GM21390 (cell line): ENCODE measurements around the gene THSD4.

Experiments used
- ATAC-seq: cut with Tn5 transposase; IDR thresholded peaks from one replicate; pipeline ENCODE4 v1.9.1; 2021; ENCODE audit not compliant: unreplicated experiment

Gene THSD4

DNA sequence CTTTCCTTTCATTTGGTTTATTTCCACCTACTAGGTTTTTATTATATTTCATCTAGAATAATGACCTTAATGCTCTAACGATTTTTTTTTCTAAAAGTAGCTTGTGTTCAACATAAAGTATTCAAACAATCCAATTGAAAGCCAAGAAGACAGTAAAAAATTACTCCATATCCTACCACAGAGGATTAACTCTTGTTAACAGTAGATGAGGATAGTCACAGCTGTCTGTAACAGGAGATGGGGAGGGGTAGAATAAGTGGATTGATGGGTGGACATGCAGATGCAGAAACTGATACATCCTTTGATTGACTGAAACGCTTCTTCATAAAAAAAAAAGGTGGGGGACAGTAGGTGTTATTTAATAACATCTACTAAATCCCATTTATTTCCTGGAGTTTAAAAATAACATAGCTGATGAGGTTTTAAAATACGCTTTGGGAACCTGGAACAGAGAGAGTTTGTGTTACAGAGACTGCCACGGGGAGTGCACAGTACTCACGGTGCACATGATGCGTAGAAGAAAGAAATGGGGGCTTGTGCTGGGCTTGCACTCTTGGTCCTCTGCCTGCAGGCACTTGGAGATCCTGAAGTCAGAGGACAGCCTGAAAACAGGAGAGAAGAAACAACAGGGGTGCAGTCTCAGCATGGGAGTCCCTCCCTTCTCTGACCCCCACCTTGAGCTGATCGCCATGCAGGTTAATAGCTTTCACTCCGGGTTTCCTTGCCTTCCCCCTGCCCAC is 226.7 kb downstream of the THSD4 start:
- no peak for ATAC-seq

DNA sequence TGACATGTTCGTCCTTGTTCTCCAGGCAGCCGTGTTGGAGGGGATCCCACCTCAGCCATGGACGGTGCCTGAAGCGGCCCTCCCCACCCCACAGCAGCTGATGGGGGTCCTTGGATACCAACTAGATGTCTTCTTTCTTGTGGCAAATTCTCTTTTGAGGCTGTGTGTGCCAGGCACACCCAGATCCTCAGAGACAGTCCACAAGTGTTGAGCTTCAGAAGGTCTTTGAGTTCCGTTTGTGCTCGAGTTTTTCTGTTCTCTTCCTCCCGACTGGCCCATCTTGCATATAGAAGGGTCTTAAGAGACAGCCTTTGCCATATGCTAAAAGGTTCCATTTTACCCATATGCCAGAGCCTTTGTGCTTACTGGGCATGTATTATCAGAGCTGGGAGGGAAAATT is 227.4 kb downstream of the THSD4 start:
- ATAC-seq: no peak

DNA sequence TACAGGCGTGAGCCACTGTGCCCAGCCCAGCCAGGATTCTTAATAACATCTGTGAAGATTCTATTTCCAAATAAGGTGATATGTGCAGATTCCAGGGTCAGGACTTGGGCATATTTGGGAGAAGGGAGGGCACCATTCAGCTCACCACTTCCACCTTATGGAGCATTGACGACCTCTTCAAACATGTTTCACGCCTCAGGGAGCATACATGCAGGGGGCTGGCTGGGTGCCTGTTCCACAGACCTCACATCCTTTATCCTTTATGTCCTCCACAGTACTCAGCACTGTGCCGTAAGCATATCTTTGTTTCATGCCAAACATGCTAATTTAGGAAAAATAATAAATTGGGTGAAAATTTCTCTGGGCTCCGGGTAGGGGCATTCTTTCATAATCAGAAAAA is 229.0 kb downstream of the THSD4 start:
- ATAC-seq: no peak

DNA sequence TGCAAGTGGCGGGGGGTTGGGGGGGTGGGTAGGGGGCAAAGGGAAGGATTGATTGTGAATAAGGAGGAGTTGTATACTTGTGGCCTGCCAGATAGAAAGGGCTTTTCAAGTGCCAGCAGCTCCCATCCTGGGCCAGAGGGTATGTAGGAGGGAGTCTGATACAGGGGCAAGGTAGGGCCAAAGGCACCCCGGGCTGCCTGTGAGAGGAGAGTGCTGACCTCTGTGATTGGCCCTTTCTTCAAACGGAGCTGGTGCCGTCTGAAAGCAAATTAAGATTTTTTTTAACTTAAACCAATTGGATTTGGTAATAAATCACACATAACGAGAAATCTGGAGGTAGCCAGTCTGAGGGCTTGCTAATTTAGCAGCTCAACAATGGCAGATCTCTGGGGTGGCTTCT is 229.9 kb downstream of the THSD4 start:
- ATAC-seq: no peak

DNA sequence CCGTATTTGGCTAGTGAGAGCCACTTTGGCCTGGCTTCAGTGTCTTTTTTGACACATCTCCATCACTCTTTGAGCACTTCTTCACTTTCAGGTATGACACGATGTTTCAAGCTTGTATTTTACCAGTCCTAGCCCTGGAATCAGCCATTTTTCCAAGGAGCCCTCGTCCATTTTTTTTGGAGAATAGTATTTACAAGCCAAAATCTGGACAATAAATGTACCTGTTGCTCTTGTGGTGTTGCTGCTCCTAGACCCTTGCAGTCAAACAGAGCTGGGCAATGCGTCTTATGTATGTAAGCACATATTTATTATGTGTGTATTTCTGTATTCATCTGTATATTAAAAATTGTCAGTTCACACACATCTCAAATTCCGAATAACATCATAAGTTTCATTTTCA is 231.2 kb downstream of the THSD4 start:
- ATAC-seq: no peak

DNA sequence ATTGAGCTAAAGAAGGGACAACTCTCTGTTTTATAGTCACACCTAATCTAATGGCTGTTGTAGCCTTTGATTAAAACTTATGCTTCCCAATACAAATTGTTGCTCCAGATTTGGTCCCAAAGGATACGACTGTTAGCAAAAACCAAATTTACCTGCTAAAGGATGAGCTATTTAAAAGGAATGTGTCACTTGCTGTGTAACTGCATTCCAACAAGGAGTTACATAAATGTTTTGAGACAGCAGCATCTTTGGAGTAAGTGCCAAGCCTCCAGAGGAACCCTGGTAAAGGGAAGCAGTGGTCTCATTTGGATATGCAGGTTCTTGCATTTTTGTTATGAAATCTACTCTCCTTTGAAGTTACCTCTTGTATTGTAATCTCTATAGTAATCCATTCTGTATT is 233.3 kb downstream of the THSD4 start:
- ATAC-seq: no peak

DNA sequence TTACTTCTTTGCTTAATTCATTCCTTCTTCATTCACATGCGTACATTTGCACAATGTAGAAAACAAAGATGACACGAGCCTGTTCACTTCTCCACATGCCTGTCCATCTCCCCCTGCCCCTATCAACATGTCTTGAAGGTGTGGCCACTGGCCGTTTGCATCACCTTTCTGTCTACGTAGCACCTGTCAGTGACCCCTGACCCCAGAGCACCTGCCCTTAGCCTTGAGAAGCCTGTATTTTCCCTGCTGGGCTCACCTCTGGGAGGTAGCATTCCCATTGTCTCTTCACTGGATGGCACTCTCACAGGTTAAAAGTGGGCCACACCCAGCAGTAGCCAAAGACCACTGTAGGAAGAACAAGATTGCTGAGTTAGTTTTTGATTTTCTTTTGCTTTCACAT is 234.1 kb downstream of the THSD4 start:
- no peak for ATAC-seq

DNA sequence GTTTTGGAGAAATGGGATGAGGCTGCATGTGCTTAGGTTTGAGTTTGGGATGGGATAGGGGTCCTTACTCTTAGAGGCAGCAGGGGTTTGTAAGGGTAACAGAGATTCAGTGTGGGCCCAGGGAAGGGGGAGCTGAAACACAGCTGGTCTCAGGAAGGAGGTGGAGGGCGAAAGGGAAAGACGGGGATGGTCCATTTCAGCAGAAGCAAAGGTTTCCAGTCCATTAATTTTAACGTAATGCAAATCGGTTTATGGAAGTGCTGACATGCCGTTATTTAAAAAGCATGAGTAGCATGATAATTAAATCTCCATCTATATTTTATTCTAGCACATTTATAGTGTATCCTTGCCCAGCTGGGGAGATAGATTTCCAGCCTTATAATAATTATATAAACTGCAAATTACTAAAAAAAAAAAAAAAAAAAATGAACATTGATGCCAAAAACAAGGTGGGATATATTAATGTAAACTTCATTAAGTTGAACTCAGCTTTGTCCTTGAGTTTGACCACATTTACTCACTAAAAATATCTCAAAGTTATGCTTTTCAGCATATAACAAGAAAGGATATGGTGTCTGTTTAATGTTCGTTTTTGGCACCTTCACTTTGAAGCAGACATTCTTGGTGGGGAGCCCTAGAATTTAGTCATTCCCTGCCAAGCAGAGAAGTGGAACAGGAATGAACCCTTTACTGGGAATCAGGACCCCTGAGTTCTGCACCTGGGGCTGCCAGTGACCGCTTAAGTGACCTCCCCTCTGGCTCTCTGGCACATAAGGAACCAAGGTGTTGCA is 234.7 kb downstream of the THSD4 start:
- no peak for ATAC-seq

DNA sequence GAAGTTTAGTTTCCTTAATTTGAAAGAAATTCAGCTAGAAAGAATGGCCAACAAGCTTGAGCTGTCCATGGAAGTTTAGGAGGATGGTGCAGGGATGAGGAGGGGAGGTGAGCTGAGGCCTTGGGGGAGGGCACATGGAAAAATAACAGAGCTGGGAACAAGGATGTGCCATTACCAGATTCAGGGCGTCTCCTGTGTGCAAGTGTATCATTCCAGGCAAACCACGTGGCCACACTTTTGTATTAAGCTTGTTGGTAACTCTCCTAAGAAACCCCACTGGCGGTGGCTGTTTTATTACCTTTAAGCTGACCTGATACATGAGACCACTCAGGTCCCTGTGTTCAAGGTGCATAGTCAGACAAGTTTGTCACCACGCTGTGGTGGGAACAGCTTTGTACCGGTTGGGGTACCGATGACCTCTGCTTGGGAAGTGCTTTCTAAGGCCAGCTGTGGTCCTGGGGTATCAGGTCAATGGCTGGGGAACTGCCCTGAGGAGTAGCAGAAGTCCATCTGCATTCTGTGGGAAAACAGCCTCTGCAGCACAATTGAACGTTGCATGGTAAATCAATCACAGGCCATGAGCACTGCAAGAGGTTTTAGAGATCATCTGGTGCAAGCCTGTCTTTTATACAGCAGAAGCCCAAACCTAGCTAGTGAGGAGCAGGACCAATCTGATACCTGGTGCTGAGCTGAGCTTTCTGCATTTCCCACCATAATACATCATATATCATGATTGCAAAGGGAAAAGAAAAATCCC is 235.5 kb downstream of the THSD4 start:
- no peak for ATAC-seq

DNA sequence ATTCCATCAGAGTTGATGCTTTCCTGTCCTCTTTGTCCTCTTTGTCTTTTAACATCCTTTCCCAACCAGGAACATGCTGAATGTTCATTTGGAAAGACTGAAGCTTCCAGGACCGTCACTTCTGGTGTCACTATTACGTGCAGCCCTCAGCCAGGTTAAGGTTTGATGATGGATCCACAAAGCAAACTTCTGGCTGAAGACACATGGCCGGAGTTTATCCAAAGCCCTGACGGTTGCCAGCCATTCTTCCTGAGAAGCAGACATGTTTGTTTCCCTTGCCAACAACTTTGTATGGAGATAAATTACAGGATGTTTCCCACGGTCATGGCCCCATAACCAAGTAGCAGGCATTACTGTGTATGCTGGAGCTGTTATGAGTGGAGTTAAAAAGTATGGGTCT is 236.9 kb downstream of the THSD4 start:
- no peak for ATAC-seq

DNA sequence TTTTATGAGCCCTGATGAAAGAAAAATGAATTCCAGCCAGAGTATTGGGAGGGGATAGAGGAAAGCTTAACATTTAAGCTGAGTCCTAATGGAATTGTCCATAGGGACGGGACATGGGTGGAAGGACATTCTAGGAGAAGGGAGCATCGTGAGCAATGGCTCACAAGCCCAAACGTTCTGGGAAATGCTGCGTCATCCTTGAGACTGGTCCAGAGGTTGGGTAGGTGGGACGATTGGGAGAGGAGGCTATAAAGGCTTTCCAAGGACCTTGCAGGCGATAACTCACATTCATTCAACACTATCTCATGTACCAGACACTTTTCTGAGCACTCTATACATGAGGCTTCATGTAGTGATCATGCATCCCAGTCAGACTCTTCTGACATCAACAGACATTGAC is 237.5 kb downstream of the THSD4 start:
- no peak for ATAC-seq

DNA sequence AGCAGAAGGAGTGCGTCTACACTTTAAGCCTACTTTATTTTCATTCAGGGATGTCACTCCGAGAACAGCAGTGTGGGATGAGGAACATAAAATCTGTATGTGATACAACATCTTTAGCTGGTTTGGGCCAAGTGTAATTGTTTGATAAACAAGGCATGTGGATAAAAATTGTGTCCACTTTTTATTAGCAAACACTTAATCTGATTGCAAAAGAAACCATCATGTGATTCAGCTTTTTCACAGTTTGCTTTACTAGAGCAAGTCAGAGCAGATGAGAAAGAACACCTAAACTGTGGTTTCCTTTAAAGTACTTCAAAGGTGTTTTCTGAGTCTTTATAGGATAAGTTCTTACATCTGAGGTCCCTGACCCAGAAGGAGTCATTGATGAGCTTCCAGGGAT is 237.9 kb downstream of the THSD4 start:
- ATAC-seq: no peak

DNA sequence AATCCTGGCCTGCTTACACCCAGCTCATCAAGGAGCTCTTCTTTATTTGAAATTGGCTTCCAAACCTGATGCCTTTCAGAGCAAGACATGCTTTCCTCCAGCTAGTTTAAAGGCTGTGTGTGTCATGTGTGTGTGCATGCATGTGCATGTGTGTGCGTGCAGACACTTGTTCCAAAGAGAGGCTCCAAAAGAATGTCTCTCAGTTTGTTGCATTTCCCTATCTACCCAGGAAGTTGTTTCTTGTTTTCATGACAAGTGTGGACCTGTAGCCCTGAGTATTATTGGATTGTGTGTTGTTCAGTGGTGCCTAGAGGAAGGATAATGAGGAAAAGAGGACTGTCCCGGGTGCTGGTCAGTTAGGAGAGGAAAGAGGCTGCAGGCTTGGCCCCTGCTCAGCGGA is 240.0 kb downstream of the THSD4 start:
- ATAC-seq: no peak

DNA sequence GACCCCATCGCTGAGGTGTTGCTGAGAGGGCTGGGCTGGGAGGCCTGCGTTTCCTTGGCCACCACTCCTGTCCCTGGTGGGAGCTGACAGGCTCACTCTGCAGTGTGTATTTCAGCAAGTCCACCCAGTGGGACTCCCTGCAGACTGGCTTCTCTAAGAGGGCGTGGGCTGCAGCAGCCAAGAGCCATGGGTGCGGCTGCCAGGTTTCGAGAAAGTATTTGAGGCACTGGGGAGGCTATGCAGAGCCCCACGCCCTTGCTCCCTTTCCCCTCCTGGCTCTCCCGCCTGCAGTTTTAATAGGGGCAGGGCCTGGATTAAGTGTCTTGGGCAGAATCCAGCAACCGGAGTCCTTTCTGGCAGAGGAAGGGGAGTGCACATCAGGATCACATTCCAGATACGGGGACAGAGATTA is 242.1 kb downstream of the THSD4 start:
- no peak for ATAC-seq

DNA sequence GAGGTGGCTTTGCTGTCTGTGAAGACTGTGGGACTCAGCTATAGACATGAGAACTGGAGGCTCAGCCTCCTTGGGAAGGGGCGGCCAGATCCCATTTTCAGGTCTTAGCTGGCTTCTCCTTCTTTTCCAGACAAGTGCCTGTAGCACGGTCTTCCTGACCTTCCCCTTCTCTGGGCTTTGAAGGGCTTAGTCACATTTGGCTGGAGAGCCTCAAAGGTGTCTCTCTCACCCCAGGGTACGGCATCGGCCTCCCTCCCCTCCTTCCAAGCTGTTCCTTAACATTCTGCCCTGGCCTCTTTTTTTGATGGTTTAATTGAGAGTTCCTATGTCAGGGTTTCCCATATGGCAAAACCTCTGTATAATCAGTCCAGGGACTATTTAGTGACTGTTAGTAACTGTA is 242.7 kb downstream of the THSD4 start:
- ATAC-seq: no peak

DNA sequence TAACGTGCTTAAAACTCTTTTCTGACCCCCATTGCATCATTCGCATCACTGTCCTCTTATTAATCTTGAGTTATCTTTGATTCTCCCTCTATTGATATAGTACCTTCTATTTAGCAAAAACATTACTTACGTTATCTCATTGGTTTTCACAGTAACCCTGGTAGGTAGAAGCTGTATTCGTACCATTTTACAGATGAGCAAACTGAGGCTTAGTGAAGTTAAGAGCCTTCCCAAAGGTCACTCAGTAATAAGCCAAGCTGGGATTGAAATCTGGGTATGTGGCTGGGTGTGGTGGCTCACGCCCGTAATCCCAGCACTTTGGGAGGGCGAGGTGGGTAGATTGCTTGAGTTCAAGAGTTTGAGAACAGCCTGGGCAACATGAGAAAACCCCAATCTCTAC is 244.0 kb downstream of the THSD4 start:
- no peak for ATAC-seq

DNA sequence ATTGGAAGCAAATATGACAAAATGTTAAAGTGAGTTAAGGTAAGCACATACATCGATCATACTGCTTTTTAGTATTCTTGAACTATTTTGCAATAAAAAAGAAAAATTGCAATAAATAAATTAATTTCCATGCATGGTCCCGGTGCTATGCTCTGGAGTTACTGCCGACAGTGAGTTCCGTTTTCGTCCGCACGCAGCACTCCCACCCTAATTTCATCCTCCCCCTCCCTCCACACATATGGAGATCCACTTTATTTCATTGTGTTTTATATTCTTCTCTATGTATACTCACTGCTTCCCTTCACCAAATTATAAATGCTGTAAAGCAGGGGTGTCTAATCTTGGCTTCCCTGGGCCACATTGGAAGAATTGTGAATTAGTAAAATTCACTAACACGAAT is 247.3 kb downstream of the THSD4 start:
- no peak for ATAC-seq

DNA sequence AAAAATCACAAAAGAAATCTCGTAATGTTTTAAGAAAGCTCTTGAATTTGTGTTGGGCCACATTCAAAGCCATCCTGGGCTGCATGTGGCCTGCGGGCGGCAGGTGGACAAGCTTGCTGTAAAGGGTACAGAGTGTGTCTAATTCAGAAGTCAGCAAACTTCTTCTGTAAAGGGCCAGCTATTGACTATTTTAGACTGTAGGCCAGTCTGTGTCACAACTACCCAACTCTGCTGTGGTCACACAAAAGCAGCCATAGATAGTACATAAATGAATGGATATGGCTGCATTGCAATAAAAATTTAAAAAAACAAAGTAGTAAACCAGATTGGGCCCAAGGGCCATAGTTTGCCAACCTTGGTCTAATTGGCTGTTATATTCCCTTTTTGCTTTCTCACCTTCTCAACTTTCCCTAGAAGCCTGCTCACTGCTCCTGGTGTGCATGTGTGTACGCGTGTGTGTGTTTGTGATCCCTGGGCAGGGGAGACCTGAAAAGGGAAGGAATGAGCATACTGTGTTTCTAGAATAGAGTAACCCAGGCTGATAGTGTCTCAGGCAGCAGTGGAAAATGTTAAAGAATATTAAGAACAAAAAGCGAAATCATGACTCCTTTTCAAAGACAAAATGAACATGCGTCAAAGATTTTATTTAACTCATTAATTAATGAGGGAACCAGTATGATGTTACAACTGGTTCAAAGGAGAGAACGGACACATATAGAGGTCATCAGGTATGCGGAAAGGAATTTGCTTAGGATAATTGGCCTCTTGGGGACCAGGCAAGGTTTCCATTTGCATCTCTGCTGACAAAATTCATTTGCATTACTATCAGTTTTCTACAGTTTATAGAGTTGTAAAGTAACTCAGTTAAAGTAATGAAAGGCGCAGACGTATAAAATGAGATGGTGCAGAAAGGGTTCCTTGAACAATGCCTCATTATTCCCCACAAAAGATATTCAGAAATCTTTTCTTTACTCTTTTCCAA is 248.0 kb downstream of the THSD4 start:
- no peak for ATAC-seq

DNA sequence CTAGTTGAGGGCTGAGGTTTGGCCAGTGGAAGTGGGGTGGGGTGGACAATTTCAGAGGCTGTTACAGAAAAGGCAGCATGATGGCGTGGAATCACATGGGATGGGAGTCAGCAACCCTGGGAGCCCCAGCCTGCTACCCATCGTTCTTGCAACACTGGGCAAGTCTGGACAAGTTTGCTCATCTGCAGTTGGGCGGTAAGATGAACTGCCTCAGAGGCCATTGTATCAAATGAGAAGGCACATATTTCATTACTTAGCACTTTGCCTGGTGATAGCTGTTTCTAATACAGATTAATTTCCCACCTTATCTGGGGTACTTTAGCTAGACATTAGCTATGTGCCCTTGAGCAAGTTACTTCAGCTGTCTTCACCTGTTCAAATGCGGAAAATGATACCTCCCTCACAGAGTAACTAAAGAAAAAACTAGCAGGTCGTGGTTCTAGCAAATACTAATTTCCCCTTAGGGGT is 248.9 kb downstream of the THSD4 start:
- ATAC-seq: no peak

DNA sequence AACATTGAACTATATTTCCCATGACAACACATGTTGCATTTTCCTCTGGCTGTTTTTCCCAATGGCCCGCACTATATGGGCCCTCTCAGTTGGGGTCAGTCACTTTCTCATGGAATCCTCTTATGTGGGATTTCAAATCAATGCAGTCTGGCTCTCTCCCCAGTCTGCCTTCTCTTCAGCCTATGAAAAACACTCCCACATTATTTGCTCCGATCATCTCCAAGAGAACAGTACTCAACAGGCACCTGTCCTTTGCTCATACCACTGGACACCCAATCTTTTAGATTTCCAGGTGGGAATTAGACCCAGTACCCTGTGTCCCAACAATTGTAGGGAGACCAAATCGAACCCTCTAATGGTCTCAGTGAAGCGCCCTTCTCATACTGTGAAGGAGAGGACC is 251.3 kb downstream of the THSD4 start:
- ATAC-seq: no peak

DNA sequence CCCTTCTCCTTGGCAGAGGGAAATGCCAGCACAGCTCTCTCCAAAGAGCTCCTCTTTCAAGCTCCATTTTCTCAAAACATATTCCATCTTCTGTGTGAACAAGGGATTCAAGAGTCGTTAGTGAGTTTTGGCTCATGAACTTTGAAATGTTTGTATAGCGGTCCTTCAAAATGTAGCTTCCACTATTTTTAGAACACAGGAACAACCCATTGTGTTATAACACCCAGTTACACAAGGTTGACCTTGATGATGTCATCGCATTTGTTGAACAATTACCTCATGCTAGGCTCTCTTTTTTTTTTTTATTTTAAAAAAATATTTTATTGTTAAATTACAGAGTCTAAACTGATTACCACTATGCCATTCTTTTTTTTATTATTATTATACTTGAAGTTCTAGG is 251.7 kb downstream of the THSD4 start:
- no peak for ATAC-seq
